Natural killer cell (primary cell): Measurements from ENCODE around the gene WWTR1. TPM values are rescaled to one million over a fixed set of nuclear protein-coding genes. Genes with fewer than 3 reads are reported as not detected.

Experiments
- ATAC-seq, 3 donors: fragments of 150-1000 bp in 2 of 3; fragments of 200-7000 bp in 1 of 3; cut with Tn5 transposase; 1 replicate in 1 of 3; 2 replicates in 2 of 3; pipeline ENCODE4 v1.10.0; 2021; ENCODE audit warnings: mild to moderate bottlenecking in 2 of 3, moderate library complexity in 2 of 3
- DNase-seq, 2 donors: peaks; one replicate each; pipeline versions ENCODE4 v3.0.0 to v3.0.0-alpha.2; 2013 to 2021; ENCODE audit warnings: mixed read lengths in 1 of 2
- H3K27ac ChIP-seq: one replicate; pipeline ENCODE4 v1.5.1; 2013; ENCODE audit warnings: mild to moderate bottlenecking, low read length
- H3K27me3 ChIP-seq: one replicate; pipeline ENCODE4 v1.6.1; 2013; ENCODE audit warnings: low read length; ENCODE audit not compliant: control insufficient read depth, insufficient read depth
- H3K36me3 ChIP-seq: one replicate; pipeline ENCODE4 v1.6.1; 2013; ENCODE audit warnings: low read length; ENCODE audit not compliant: control insufficient read depth, insufficient read depth
- H3K4me1 ChIP-seq: one replicate; pipeline ENCODE4 v1.6.1; 2013; ENCODE audit warnings: low read length; ENCODE audit not compliant: control insufficient read depth, insufficient read depth
- H3K4me3 ChIP-seq: one replicate; pipeline ENCODE4 v1.5.1; 2013; ENCODE audit warnings: low read length
- H3K9me3 ChIP-seq: one replicate; pipeline ENCODE4 v1.6.1; 2013; ENCODE audit warnings: low read length; ENCODE audit not compliant: control insufficient read depth, insufficient read depth
- H3K27ac Mint-ChIP-seq, 2 donors: one replicate each; pipeline ENCODE4 v1.8.0; 2022; ENCODE audit warnings: mild to moderate bottlenecking in 2 of 2, mixed read lengths in 2 of 2, moderate library complexity in 1 of 2
- H3K27me3 Mint-ChIP-seq, 2 donors: one replicate each; pipeline ENCODE4 v1.8.0; 2022; ENCODE audit warnings: low read depth in 2 of 2, mixed read lengths in 2 of 2
- H3K36me3 Mint-ChIP-seq: one replicate; pipeline ENCODE4 v1.8.0; 2022; ENCODE audit warnings: mixed read lengths
- H3K4me1 Mint-ChIP-seq, 2 donors: one replicate each; pipeline ENCODE4 v1.8.0; 2022; ENCODE audit warnings: mixed read lengths in 2 of 2
- H3K4me3 Mint-ChIP-seq: one replicate; pipeline ENCODE4 v1.8.0; 2022; ENCODE audit warnings: mild to moderate bottlenecking, moderate library complexity, mixed read lengths
- H3K9me3 Mint-ChIP-seq, 2 donors: one replicate each; pipeline ENCODE4 v1.8.0; 2022; ENCODE audit warnings: mixed read lengths in 2 of 2
- WGBS: methylation state at CpG from one replicate; pipeline ENCODE4 v1.1.7; 2013; ENCODE audit warnings: missing lambda C conversion rate; ENCODE audit not compliant: insufficient coverage; 5-methylcytosine and 5-hydroxymethylcytosine counted together
- intact Hi-C: fragments of 100-400 bp; cut with micrococcal nuclease; formaldehyde crosslinking; loops from one replicate; pipeline ENCODE4 v1.14.2; 2022
- total RNA-seq, 4 donors: library from RNA; stranded (reverse); fragments of 120-200 nt in 1 of 4; gene quantifications; one replicate each; pipeline versions ENCODE4 v1.2.3 to v1.2.4, GENCODE V29; 2013 to 2022
- TF ChIP-seq, protein P1 (sequence below): fragments of 200-600 bp; IDR thresholded peaks from one replicate; pipeline ENCODE4 v1.8.0; 2022; ENCODE audit warnings: antibody characterized with exemption

The WWTR1 gene
- total RNA-seq, 3 donors from 2014 or later (not counting 1 experiment from before 2014, with no cell fraction given), result 0.72 to 1.1 (median 0.73) TPM

DNA sequence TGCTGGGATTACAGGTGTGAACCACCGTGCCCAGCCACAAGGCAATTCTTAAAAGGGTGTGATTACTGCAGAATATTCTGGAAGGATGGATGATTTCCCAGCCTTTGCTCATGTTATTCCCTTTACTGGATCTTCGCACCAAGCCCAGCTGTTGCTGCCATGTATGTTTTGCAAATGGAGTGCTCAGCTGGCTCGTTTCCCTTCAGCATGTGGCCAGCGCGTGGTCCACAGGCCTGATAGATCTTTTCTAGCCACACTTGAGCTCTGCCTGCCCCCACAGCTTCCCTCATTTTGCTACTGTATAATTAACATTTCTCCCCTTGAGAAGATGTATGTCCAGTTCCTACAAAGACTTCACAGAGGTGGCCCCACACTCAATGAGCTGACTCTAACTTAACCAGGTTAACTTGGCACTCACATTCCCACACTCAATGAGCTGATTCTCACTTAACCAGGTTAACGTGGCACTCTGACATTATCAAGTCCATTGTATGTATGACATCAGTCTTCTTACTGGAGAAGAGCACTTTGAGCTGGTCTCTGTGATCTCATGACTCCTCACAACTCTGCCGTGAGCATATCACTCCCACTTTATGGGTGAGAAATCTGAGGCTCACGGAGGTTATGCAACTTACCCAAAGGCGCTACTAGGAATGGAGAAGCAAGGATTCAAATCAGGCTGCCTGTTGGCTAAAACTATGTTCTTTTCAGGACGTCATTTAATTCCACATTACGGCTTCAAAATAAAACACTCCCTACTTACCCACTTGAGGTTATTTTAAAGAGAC, 134.1 kb downstream of the WWTR1 start:
- WGBS, result 90% methylated on average over 9 of the region's 11 CpGs

GRCh38 chr3:149519912-149520311, 137.9 kb downstream of the WWTR1 start:
- Histone ChIP-seq H3K27me3 (peaks cover 3% of the 10 kb centered on the region), H3K4me1 (no peaks in the 10 kb centered on the region), H3K4me3 (no peak overlapping the region), H3K9me3 (no peaks in the 10 kb centered on the region), H3K27ac (no peak overlapping the region), H3K36me3 (no peaks in the 10 kb centered on the region)
- Mint-ChIP-seq H3K4me3 (no peak overlapping the region), H3K36me3 (no peaks in the 10 kb centered on the region), H3K9me3 (no peaks in the 10 kb centered on the region), H3K27ac (no peak overlapping the region), H3K27me3 (peaks cover 8 to 10% of the 10 kb centered on the region in 2 donors), H3K4me1 (no peaks in the 10 kb centered on the region)
- ATAC-seq (no peak), DNase-seq (no peak)
- WGBS, result 94% methylated on average over 3 of the region's 3 CpGs
- TF ChIP-seq, protein P1, sequence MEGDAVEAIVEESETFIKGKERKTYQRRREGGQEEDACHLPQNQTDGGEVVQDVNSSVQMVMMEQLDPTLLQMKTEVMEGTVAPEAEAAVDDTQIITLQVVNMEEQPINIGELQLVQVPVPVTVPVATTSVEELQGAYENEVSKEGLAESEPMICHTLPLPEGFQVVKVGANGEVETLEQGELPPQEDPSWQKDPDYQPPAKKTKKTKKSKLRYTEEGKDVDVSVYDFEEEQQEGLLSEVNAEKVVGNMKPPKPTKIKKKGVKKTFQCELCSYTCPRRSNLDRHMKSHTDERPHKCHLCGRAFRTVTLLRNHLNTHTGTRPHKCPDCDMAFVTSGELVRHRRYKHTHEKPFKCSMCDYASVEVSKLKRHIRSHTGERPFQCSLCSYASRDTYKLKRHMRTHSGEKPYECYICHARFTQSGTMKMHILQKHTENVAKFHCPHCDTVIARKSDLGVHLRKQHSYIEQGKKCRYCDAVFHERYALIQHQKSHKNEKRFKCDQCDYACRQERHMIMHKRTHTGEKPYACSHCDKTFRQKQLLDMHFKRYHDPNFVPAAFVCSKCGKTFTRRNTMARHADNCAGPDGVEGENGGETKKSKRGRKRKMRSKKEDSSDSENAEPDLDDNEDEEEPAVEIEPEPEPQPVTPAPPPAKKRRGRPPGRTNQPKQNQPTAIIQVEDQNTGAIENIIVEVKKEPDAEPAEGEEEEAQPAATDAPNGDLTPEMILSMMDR, result no peak
- intact Hi-C loops, result no loop called here

More for the DNA sequence above, 134.1 kb downstream of the WWTR1 start:
- intact Hi-C loops, result no loop called here
- H3K4me1 Mint-ChIP-seq, result peaks cover 16 to 20% of the 10 kb centered on the region in 2 donors
- no peaks in the 10 kb centered on the region for H3K36me3 ChIP-seq
- TF ChIP-seq, protein P1, result no peak
- peaks cover 10% of the 10 kb centered on the region for H3K4me1 ChIP-seq
- H3K4me3 Mint-ChIP-seq, result no peak overlapping the region
- no peaks in the 10 kb centered on the region for H3K9me3 ChIP-seq
- no peak overlapping the region for H3K27ac ChIP-seq
- no peaks in the 10 kb centered on the region for H3K9me3 Mint-ChIP-seq
- H3K36me3 Mint-ChIP-seq, result no peaks in the 10 kb centered on the region
- no peaks in the 10 kb centered on the region for H3K27me3 ChIP-seq
- H3K4me3 ChIP-seq, result no peak overlapping the region
- H3K27me3 Mint-ChIP-seq, result peaks cover 10 to 36% of the 10 kb centered on the region in 2 donors
- DNase-seq (no peak), ATAC-seq (no peak)
- no peak overlapping the region for H3K27ac Mint-ChIP-seq

GRCh38 chr3:149516920-149517319, 140.9 kb downstream of the WWTR1 start:
- H3K4me1 ChIP-seq, result no peaks in the 10 kb centered on the region
- H3K36me3 Mint-ChIP-seq, result no peaks in the 10 kb centered on the region
- H3K27me3 ChIP-seq, result peaks cover 7% of the 10 kb centered on the region
- no peaks in the 10 kb centered on the region for H3K9me3 Mint-ChIP-seq
- H3K27ac ChIP-seq, result no peak overlapping the region
- no peak overlapping the region for H3K27ac Mint-ChIP-seq
- H3K4me1 Mint-ChIP-seq, result peaks cover 6 to 7% of the 10 kb centered on the region in 2 donors
- peaks cover 15 to 19% of the 10 kb centered on the region in 2 donors for H3K27me3 Mint-ChIP-seq
- no peak overlapping the region for H3K4me3 Mint-ChIP-seq
- no peaks in the 10 kb centered on the region for H3K9me3 ChIP-seq
- 93% methylated on average over 1 of the region's 1 CpG for WGBS
- DNase-seq (no peak), ATAC-seq (no peak)
- no peaks in the 10 kb centered on the region for H3K36me3 ChIP-seq
- no peak overlapping the region for H3K4me3 ChIP-seq
- intact Hi-C loops, result no loop called here
- TF ChIP-seq, protein P1, result no peak
